MM.1S (cell line): ENCODE results near the gene RASGRP1.

Experiments used
- DNase-seq: peaks from one replicate; pipeline ENCODE4 v3.0.0-alpha.2; 2015
- H2AFZ ChIP-seq: fragments of 300-600 bp; sonication (generic); 2 replicates; pipeline ENCODE4 v1.6.0; 2016; ENCODE audit warnings: antibody characterized with exemption, low read length
- H3F3A ChIP-seq: fragments of 300-600 bp; sonication (generic); 2 replicates; pipeline ENCODE4 v1.6.1; 2016; ENCODE audit warnings: mild to moderate bottlenecking, antibody characterized with exemption, low read length, moderate library complexity, mixed read lengths; ENCODE audit not compliant: insufficient read depth
- H3K27ac ChIP-seq: fragments of 300-600 bp; sonication (generic); 2 replicates; pipeline ENCODE4 v1.5.1; 2016; ENCODE audit warnings: mild to moderate bottlenecking, low read length
- H3K27me3 ChIP-seq: fragments of 300-600 bp; sonication (generic); replicated peaks from 2 replicates; pipeline ENCODE4 v1.6.0; 2016; ENCODE audit warnings: low read length; ENCODE audit not compliant: insufficient read depth
- H3K36me3 ChIP-seq: fragments of 300-600 bp; sonication (generic); replicated peaks from 2 replicates; pipeline ENCODE4 v1.6.1; 2016; ENCODE audit warnings: mild to moderate bottlenecking, low read length, mixed read lengths; ENCODE audit not compliant: insufficient read depth
- H3K4me1 ChIP-seq: fragments of 300-600 bp; sonication (generic); 2 replicates; pipeline ENCODE4 v1.6.1; 2016; ENCODE audit warnings: low read length, mixed read lengths
- H3K4me2 ChIP-seq: fragments of 300-600 bp; sonication (generic); 2 replicates; pipeline ENCODE4 v1.6.0; 2016; ENCODE audit warnings: low read depth, low read length
- H3K4me3 ChIP-seq: fragments of 300-600 bp; sonication (generic); 2 replicates; pipeline ENCODE4 v1.5.1; 2016; ENCODE audit warnings: low read length, mixed read lengths
- H3K79me2 ChIP-seq: fragments of 300-600 bp; sonication (generic); 2 replicates; pipeline ENCODE4 v1.6.1; 2016; ENCODE audit warnings: mixed run types, low read length, mixed read lengths
- H3K9ac ChIP-seq: fragments of 300-600 bp; sonication (generic); 2 replicates; pipeline ENCODE4 v1.6.1; 2016; ENCODE audit warnings: low read length, mixed read lengths
- H3K9me2 ChIP-seq: fragments of 300-600 bp; sonication (generic); replicated peaks from 2 replicates; pipeline ENCODE4 v1.6.1; 2016; ENCODE audit warnings: mild to moderate bottlenecking, low read length, mixed read lengths; ENCODE audit not compliant: insufficient read depth
- H3K9me3 ChIP-seq: fragments of 300-600 bp; sonication (generic); replicated peaks from 2 replicates; pipeline ENCODE4 v1.6.1; 2016; ENCODE audit warnings: mild to moderate bottlenecking, low read length, mixed read lengths; ENCODE audit not compliant: insufficient read depth
- H4K20me1 ChIP-seq: fragments of 300-600 bp; sonication (generic); 2 replicates; pipeline ENCODE4 v1.6.1; 2016; ENCODE audit warnings: mild to moderate bottlenecking, low read length, moderate library complexity, mixed read lengths; ENCODE audit not compliant: insufficient read depth
- EZH2 ChIP-seq: fragments of 300-600 bp; sonication (generic); optimal IDR thresholded peaks from 2 replicates; pipeline ENCODE3; 2017; ENCODE audit warnings: low read depth, mild to moderate bottlenecking, antibody characterized with exemption, low read length, mixed read lengths
- EZH2phosphoT487 ChIP-seq: fragments of 300-600 bp; sonication (generic); IDR thresholded peaks from 2 replicates; pipeline ENCODE4 v1.6.1; 2018; ENCODE audit warnings: antibody characterized with exemption, low read length
- TF ChIP-seq, protein P1 (sequence below): fragments of 300-600 bp; sonication (generic); IDR thresholded peaks from 2 replicates; pipeline ENCODE4 v1.5.1; 2016; ENCODE audit warnings: antibody characterized with exemption, low read length, mixed read lengths

Gene RASGRP1

GRCh38 chr15:38479266-38479665 lies 85.3 kb downstream of the RASGRP1 start:
- Histone ChIP-seq H4K20me1 (no peaks in the 10 kb centered on the region), H3K36me3 (0 out of 2 replicates have a peak, but pooled peaks cover 14% of the 10 kb centered on the region), H3K27me3 (no peaks in the 10 kb centered on the region), H3K4me1 (no peaks in the 10 kb centered on the region), H3K27ac (no peak overlapping the region), H3K9me3 (no peaks in the 10 kb centered on the region), H2AFZ (no peak overlapping the region), H3K9me2 (no peaks in the 10 kb centered on the region), H3F3A (no peaks in the 10 kb centered on the region), H3K79me2 (no peaks in the 10 kb centered on the region), H3K4me2 (no peak overlapping the region), H3K9ac (no peak overlapping the region), H3K4me3 (no peak overlapping the region)
- DNase-seq, result no peak
- TF ChIP-seq EZH2phosphoT487 (no peak), EZH2 (no peak)
- TF ChIP-seq, protein P1, sequence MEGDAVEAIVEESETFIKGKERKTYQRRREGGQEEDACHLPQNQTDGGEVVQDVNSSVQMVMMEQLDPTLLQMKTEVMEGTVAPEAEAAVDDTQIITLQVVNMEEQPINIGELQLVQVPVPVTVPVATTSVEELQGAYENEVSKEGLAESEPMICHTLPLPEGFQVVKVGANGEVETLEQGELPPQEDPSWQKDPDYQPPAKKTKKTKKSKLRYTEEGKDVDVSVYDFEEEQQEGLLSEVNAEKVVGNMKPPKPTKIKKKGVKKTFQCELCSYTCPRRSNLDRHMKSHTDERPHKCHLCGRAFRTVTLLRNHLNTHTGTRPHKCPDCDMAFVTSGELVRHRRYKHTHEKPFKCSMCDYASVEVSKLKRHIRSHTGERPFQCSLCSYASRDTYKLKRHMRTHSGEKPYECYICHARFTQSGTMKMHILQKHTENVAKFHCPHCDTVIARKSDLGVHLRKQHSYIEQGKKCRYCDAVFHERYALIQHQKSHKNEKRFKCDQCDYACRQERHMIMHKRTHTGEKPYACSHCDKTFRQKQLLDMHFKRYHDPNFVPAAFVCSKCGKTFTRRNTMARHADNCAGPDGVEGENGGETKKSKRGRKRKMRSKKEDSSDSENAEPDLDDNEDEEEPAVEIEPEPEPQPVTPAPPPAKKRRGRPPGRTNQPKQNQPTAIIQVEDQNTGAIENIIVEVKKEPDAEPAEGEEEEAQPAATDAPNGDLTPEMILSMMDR, result no peak

GRCh38 chr15:38477637-38478036 lies 87.0 kb downstream of the RASGRP1 start:
- H3K4me3 ChIP-seq, result no peak overlapping the region
- no peaks in the 10 kb centered on the region for H3K79me2 ChIP-seq
- no peaks in the 10 kb centered on the region for H3K27me3 ChIP-seq
- H3K27ac ChIP-seq, result no peak overlapping the region
- H4K20me1 ChIP-seq, result no peaks in the 10 kb centered on the region
- H3F3A ChIP-seq, result no peaks in the 10 kb centered on the region
- no peak overlapping the region for H2AFZ ChIP-seq
- no peaks in the 10 kb centered on the region for H3K4me1 ChIP-seq
- H3K9me2 ChIP-seq, result no peaks in the 10 kb centered on the region
- 0 out of 2 replicates have a peak, but pooled peaks cover 14% of the 10 kb centered on the region for H3K36me3 ChIP-seq
- H3K4me2 ChIP-seq, result no peak overlapping the region
- H3K9ac ChIP-seq, result no peak overlapping the region
- TF ChIP-seq, protein P1, result no peak
- TF ChIP-seq EZH2 (no peak), EZH2phosphoT487 (no peak)
- no peak for DNase-seq
- no peaks in the 10 kb centered on the region for H3K9me3 ChIP-seq

DNA sequence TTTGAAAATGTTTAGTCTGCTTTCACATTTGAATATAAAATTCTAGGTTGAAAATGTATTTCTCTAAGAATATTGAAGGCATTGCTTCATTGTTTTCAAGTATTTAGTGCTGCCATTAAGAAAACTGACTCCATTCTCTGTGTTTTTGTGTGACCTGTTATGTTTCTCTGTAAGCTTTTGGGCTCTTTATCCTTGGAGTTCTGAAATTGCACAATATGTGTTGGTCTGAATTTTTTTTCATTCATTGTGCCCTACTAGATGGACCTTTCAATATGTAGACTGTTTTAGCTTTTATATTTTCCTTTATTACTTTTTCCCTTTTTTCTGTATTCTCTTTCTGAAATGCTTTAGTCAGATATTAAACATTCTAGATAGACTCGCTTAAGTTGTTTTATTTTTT lies 88.5 kb downstream of the RASGRP1 start:
- Histone ChIP-seq H3K27ac (no peak overlapping the region), H3K27me3 (no peaks in the 10 kb centered on the region), H4K20me1 (no peaks in the 10 kb centered on the region), H3K9me2 (no peaks in the 10 kb centered on the region), H3K4me3 (no peak overlapping the region), H3K9me3 (no peaks in the 10 kb centered on the region), H2AFZ (no peak overlapping the region), H3K4me2 (no peak overlapping the region), H3K4me1 (no peaks in the 10 kb centered on the region), H3K79me2 (no peaks in the 10 kb centered on the region), H3K36me3 (0 out of 2 replicates have a peak, but pooled peaks cover 10% of the 10 kb centered on the region), H3K9ac (no peak overlapping the region), H3F3A (no peaks in the 10 kb centered on the region)
- no peak for DNase-seq
- TF ChIP-seq, protein P1, result no peak
- TF ChIP-seq EZH2 (no peak), EZH2phosphoT487 (no peak)
